T-cell (primary cell): Measurements from ENCODE around the gene CHMP2B. TPM values are rescaled to one million over a fixed set of nuclear protein-coding genes. Genes with fewer than 3 reads are reported as not detected.

Experiments
- ATAC-seq, 4 experiments: fragments of 200-7000 bp in 3 of 4; fragments of 150-1000 bp in 1 of 4; cut with Tn5 transposase; replicated peaks in 1 of 4; 1 replicate in 3 of 4; 2 replicates in 1 of 4; pipeline ENCODE4 v1.10.0; 2021; ENCODE audit warnings: moderate library complexity in 3 of 4, mild to moderate bottlenecking in 2 of 4, moderate number of reproducible peaks in 1 of 4
- CTCF ChIA-PET, 2 donors: fragments of 300-600 bp; sonication (Branson Sonifier 250); formaldehyde crosslinking; loops; one replicate each; lab custom pipeline; 2022; ENCODE audit warnings: antibody characterized with exemption in 2 of 2; lab: Charles Lee
- POLR2A ChIA-PET, 2 donors: fragments of 300-600 bp; sonication (Branson Sonifier 250); formaldehyde crosslinking; loops; one replicate each; lab custom pipeline; 2022; ENCODE audit warnings: antibody characterized with exemption in 2 of 2; lab: Charles Lee
- DNase-seq, 35 experiments: peaks; one replicate each; pipeline versions ENCODE4 v3.0.0 to v3.0.0-alpha.2; 2013 to 2023
- H3K27ac ChIP-seq: one replicate; pipeline ENCODE4 v1.5.1; 2013; ENCODE audit warnings: low read length
- H3K27me3 ChIP-seq, 2 experiments: replicated peaks in 1 of 2; 1 replicate in 1 of 2; 2 replicates in 1 of 2; pipeline versions ENCODE4 v1.6.1 to v1.7.0; 2013; ENCODE audit warnings: low read length in 1 of 2, mixed read lengths in 1 of 2; ENCODE audit not compliant: control insufficient read depth in 2 of 2, insufficient read depth in 2 of 2; ENCODE audit errors: extremely low read depth in 1 of 2
- H3K36me3 ChIP-seq, 2 donors: 1 replicate in 1 of 2; 2 replicates in 1 of 2; pipeline versions ENCODE4 v1.6.1 to v1.7.0; 2013; ENCODE audit warnings: low read length in 1 of 2; ENCODE audit not compliant: control insufficient read depth in 2 of 2, insufficient read depth in 1 of 2; ENCODE audit errors: extremely low read depth in 1 of 2
- H3K4me1 ChIP-seq, 2 experiments: 1 replicate in 1 of 2; 2 replicates in 1 of 2; pipeline versions ENCODE4 v1.6.1 to v1.7.0; 2013; ENCODE audit warnings: low read length in 2 of 2, mixed read lengths in 1 of 2; ENCODE audit not compliant: insufficient read depth in 2 of 2, control insufficient read depth in 1 of 2; ENCODE audit errors: extremely low read depth in 1 of 2
- H3K4me3 ChIP-seq, 2 donors: 1 replicate in 1 of 2; 2 replicates in 1 of 2; pipeline versions ENCODE4 v1.5.1 to v1.7.0; 2013; ENCODE audit warnings: mild to moderate bottlenecking in 2 of 2, low read length in 1 of 2, moderate library complexity in 1 of 2; ENCODE audit not compliant: control insufficient read depth in 1 of 2; ENCODE audit errors: extremely low read depth in 1 of 2
- H3K9me3 ChIP-seq: 2 replicates; pipeline ENCODE4 v1.7.0; 2013
- H3K27ac Mint-ChIP-seq, 2 donors: one replicate each; pipeline ENCODE4 v1.8.0; 2020 to 2021; ENCODE audit warnings: mild to moderate bottlenecking in 2 of 2, mixed read lengths in 2 of 2
- H3K27me3 Mint-ChIP-seq, 2 donors: one replicate each; pipeline ENCODE4 v1.8.0; 2021 to 2022; ENCODE audit warnings: mixed read lengths in 2 of 2
- H3K36me3 Mint-ChIP-seq: one replicate; pipeline ENCODE4 v1.8.0; 2021; ENCODE audit warnings: mixed read lengths
- H3K4me1 Mint-ChIP-seq, 3 donors: one replicate each; pipeline ENCODE4 v1.8.0; 2020 to 2022; ENCODE audit warnings: mixed read lengths in 3 of 3, mild to moderate bottlenecking in 1 of 3
- H3K4me3 Mint-ChIP-seq, 3 donors: one replicate each; pipeline ENCODE4 v1.8.0; 2020 to 2022; ENCODE audit warnings: mild to moderate bottlenecking in 3 of 3, mixed read lengths in 3 of 3, moderate library complexity in 3 of 3
- H3K9me3 Mint-ChIP-seq, 3 donors: one replicate each; pipeline ENCODE4 v1.8.0; 2020 to 2022; ENCODE audit warnings: mixed read lengths in 3 of 3
- WGBS: methylation state at CpG from one replicate; pipeline ENCODE4 v1.1.5; 2013; ENCODE audit warnings: missing lambda C conversion rate; ENCODE audit not compliant: insufficient coverage; 5-methylcytosine and 5-hydroxymethylcytosine counted together
- total RNA-seq, 35 experiments: library from RNA in 6 of 35; stranded (reverse) in 6 of 35; fragments of 120-200 nt in 1 of 35; gene quantifications; one replicate each; pipeline versions ENCODE4 v1.2.1 to v1.2.4 and lab custom pipeline; 2013 to 2026

CHMP2B gene, protein sequence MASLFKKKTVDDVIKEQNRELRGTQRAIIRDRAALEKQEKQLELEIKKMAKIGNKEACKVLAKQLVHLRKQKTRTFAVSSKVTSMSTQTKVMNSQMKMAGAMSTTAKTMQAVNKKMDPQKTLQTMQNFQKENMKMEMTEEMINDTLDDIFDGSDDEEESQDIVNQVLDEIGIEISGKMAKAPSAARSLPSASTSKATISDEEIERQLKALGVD
- 10 to 100 TPM; 18.3 to 26.3 (median 23.3) TPM for total RNA-seq
- 27.2 TPM for total RNA-seq (2013)
- total RNA-seq (lab: John Stamatoyannopoulos, UW): 37.8 to 96.8 (median 58.2) reads per million in 29 experiments

DNA sequence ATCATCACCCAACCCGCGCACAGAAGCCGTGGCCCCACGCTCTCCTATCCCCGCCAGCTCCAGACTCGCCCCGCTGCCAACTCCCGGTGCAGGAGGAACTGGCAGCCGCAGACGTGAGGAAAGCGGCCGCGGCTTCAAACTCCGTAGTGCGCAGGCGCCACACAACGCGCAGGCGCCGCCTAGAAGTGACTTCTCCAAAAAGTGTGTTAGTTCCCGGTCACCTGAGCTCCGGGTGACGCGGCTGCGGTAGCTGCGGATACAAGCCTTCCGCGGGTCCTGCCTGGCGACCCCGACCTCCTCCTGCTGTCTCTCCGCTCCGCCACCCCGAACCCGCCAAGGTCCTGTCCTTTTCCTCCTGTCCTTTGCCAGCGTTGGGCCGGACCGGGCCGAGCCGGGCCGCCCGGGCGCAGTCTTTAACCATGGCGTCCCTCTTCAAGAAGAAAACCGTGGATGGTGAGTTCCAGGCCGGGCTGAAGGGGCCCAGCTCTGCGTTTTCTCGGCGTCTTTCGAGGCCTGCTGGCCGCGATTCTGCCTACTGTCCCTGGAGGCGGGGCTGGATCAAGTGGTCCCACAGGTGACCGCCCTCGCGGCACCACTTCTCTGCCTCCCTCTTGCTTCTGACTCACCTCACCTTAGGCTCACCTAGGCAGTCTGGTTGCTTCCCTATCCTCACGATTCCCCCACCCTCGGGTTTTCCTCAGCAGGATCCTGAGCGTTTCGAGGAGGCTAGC is at the start of gene CHMP2B:
Gene CHMP2B, plus strand, starts transcription at position 206 of the 731 bp plus-strand sequence. Its CDS starts 214 bp downstream, at position 420.
- peak; percentile 77 to 96 (median 89) for DNase-seq

DNA sequence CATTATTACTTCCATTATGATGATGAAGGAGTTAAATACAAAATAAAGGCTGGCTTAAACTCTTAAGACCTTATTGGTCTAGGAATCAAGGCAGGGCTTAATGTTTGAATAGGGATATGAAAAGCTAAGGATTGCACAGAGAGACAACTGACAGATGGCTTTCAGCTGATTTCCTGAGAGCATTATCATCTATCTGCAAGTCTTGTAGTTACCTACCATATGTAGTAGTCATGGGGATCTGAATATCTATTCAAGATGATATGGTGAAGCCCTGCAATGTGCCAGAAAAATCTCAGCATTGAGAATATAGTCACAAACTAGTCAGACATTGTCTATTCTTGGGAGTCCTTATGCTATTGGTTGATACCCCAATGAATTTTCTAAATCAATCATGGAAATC is 47.5 kb upstream of the CHMP2B start:
- Mint-ChIP-seq H3K27ac (no peak overlapping the region), H3K36me3 (no peaks in the 10 kb centered on the region), H3K27me3 (peaks cover 8 to 31% of the 10 kb centered on the region in 2 donors), H3K4me1 (no peaks in the 10 kb centered on the region), H3K9me3 (no peaks in the 10 kb centered on the region), H3K4me3 (no peak overlapping the region)
- no peak overlapping the region for H3K27ac ChIP-seq
- ATAC-seq (no peak), DNase-seq (no peak)
- ChIA-PET POLR2A (no interaction called here), CTCF (no interaction called here)
- H3K9me3 ChIP-seq: no peaks in the 10 kb centered on the region
- no peaks in the 10 kb centered on the region for H3K4me1 ChIP-seq
- no peaks in the 10 kb centered on the region for H3K36me3 ChIP-seq
- peaks cover 0 to 5% of the 10 kb centered on the region in 2 experiments for H3K27me3 ChIP-seq
- H3K4me3 ChIP-seq: no peak overlapping the region

More for the DNA sequence above, at the start of gene CHMP2B:
- no peaks in the 10 kb centered on the region for H3K27me3 ChIP-seq
- H3K4me1 Mint-ChIP-seq: peaks cover 44 to 51% (median 44%) of the 10 kb centered on the region in 3 donors
- peak within 1 kb of the TSS; percentile 94 to 97 for H3K27ac Mint-ChIP-seq
- POLR2A ChIA-PET: interaction anchor here (0.7 to 1.0 kb wide), 3 partner anchors 774 to 1013 kb away, joined by 3 to 4 read pairs (median 3); partner anchors contain the start of genes CGGBP1 (in 1 of the 2) and ZNF654 (in 1 of the 2)
- no peaks in the 10 kb centered on the region for H3K9me3 ChIP-seq
- H3K4me3 Mint-ChIP-seq: peak within 1 kb of the TSS; percentile 99
- H3K4me1 ChIP-seq: peaks cover 8 to 10% of the 10 kb centered on the region in 2 experiments
- WGBS: under 1% methylated on average over 55 of the region's 59 CpGs
- peaks cover 4 to 11% of the 10 kb centered on the region in 2 donors for H3K27me3 Mint-ChIP-seq
- H3K36me3 Mint-ChIP-seq: peaks cover 11% of the 10 kb centered on the region
- peak; percentile 90 to 93 (median 92) for ATAC-seq
- CTCF ChIA-PET: interaction anchor here in 1 of 2 donors (1.8 kb wide), 1 partner anchor 33 kb away, joined by 9 read pairs; no protein-coding TSS in a partner anchor
- peak within 1 kb of the TSS; percentile 82 to 90 for H3K4me3 ChIP-seq
- peak within 1 kb of the TSS; percentile 85 for H3K27ac ChIP-seq
- H3K36me3 ChIP-seq: no peaks in the 10 kb centered on the region
- H3K9me3 Mint-ChIP-seq: peaks cover 0 to 4% (median 0%) of the 10 kb centered on the region in 3 donors

DNA sequence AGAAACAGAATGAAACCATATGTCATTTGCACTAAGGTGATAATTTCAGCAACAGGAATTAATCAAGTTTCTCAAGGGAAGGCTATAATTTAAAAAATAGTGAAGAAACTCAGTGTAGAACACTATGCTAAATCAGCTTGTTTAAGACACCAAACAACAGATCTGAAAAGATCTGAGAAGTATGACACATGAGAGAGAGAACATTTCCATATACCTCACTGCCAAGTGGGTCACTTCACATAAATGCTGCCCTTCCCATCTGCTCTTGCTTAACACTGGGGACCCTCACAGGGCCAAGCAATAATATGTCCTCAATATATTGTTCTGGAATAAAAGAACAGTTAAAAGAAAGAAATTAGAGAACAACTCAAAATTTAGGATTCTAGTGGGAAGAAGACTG is 45.6 kb upstream of the CHMP2B start:
- Histone ChIP-seq H3K9me3 (no peaks in the 10 kb centered on the region), H3K4me3 (no peak overlapping the region), H3K27me3 (peaks cover 0 to 5% of the 10 kb centered on the region in 2 experiments), H3K27ac (no peak overlapping the region), H3K36me3 (no peaks in the 10 kb centered on the region), H3K4me1 (no peaks in the 10 kb centered on the region)
- H3K36me3 Mint-ChIP-seq: no peaks in the 10 kb centered on the region
- DNase-seq: no peak
- H3K27ac Mint-ChIP-seq: no peak overlapping the region
- no peak overlapping the region for H3K4me3 Mint-ChIP-seq
- ATAC-seq: no peak
- H3K4me1 Mint-ChIP-seq: no peaks in the 10 kb centered on the region
- H3K9me3 Mint-ChIP-seq: no peaks in the 10 kb centered on the region
- ChIA-PET CTCF (interaction anchor here in 1 of 2 donors (0.7 to 0.8 kb wide), 2 partner anchors 11 to 18 kb away, joined by 3 to 7 read pairs; no protein-coding TSS in a partner anchor), POLR2A (no interaction called here)
- peaks cover 8 to 34% of the 10 kb centered on the region in 2 donors for H3K27me3 Mint-ChIP-seq

DNA sequence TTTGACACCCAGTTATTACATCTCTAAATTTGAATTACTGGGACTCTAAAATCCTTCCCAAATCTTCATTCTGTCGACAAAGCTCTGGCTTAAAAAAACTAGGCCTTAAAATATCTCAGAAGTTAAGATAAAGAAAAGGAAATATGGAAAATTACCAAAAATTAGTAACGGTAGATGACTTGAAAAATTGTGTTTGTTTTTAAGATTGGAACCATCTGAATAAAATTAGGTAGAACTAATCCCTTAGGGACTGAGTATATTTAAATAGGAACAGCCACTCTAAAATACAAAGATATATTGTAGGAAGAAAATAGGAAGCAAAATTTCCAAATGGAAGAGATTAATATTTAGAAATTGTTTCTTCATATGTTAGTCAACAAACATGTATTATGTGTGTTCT is 45.1 kb upstream of the CHMP2B start:
- WGBS: no CpG with 5 or more reads among the region's 2 CpGs
- no peak overlapping the region for H3K27ac ChIP-seq
- Mint-ChIP-seq H3K9me3 (no peaks in the 10 kb centered on the region), H3K4me1 (no peaks in the 10 kb centered on the region), H3K27me3 (peaks cover 8 to 36% of the 10 kb centered on the region in 2 donors), H3K4me3 (no peak overlapping the region), H3K36me3 (no peaks in the 10 kb centered on the region), H3K27ac (no peak overlapping the region)
- no peaks in the 10 kb centered on the region for H3K4me1 ChIP-seq
- no peak overlapping the region for H3K4me3 ChIP-seq
- POLR2A ChIA-PET: no interaction called here
- ATAC-seq (no peak), DNase-seq (no peak)
- H3K36me3 ChIP-seq: no peaks in the 10 kb centered on the region
- H3K9me3 ChIP-seq: no peaks in the 10 kb centered on the region
- CTCF ChIA-PET: no interaction called here
- peaks cover 0 to 5% of the 10 kb centered on the region in 2 experiments for H3K27me3 ChIP-seq

DNA sequence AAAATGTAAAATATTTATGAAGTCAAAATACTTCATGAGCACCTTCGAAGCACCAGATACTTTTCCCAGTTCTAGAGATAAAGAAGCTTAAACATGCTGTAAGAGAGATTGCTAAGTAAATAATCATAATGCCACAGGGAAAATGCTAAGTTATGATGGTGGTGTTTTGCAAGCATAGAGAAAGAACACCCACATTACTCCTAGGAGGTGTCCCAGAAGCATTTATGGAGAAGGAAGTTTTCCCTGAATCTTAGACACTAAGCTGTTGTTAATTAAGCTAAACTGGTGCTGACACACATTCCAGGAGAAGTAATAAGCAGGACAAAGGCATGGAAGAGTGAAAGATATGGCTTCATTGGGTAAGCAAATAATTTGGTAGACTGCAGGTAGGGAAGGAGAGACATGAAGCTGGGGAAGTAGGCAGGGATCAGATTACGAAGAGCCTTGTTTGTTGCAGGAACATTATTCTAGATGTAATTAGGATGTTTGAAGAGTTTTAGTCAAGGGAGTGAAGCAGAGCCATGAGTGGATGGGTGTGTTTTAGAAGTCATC is 40.4 kb upstream of the CHMP2B start:
- no peaks in the 10 kb centered on the region for H3K36me3 Mint-ChIP-seq
- no peaks in the 10 kb centered on the region for H3K9me3 Mint-ChIP-seq
- no peak overlapping the region for H3K27ac Mint-ChIP-seq
- peaks cover 2 to 16% of the 10 kb centered on the region in 2 donors for H3K27me3 Mint-ChIP-seq
- H3K4me3 ChIP-seq: no peak overlapping the region
- no peaks in the 10 kb centered on the region for H3K4me1 ChIP-seq
- ChIA-PET POLR2A (no interaction called here), CTCF (no interaction called here)
- DNase-seq: no peak
- H3K27ac ChIP-seq: no peak overlapping the region
- peaks cover 0 to 2% of the 10 kb centered on the region in 2 experiments for H3K27me3 ChIP-seq
- H3K9me3 ChIP-seq: no peaks in the 10 kb centered on the region
- 86% methylated on average over 1 of the region's 2 CpGs for WGBS
- no peaks in the 10 kb centered on the region for H3K36me3 ChIP-seq
- H3K4me3 Mint-ChIP-seq: no peak overlapping the region
- no peak for ATAC-seq
- H3K4me1 Mint-ChIP-seq: no peaks in the 10 kb centered on the region

DNA sequence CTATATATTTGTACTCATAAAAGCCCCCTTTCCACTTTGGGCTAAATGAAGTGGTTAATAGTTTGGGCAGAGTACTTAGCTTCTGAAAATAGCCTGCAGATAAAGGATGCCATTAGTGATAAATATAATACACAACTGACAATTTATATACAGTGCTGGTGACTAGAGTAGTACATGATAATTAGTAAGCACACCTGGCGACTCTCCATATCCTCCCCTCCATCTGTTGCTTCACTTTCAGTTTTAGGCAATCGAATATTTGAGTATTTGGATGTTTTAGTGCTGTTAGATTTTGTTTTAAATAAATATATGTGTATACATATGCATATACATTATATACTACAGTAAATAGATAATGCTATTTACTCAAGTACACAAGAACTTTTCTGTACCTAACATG is 35.9 kb upstream of the CHMP2B start:
- Mint-ChIP-seq H3K27ac (no peak overlapping the region), H3K27me3 (peaks cover 4 to 15% of the 10 kb centered on the region in 2 donors), H3K9me3 (peaks cover 0 to 9% (median 6%) of the 10 kb centered on the region in 3 donors), H3K4me1 (no peaks in the 10 kb centered on the region), H3K36me3 (no peaks in the 10 kb centered on the region), H3K4me3 (no peak overlapping the region)
- Histone ChIP-seq H3K4me1 (no peaks in the 10 kb centered on the region), H3K4me3 (no peak overlapping the region), H3K9me3 (no peaks in the 10 kb centered on the region), H3K36me3 (no peaks in the 10 kb centered on the region), H3K27me3 (peaks cover 0 to 4% of the 10 kb centered on the region in 2 experiments), H3K27ac (no peak overlapping the region)
- DNase-seq (no peak), ATAC-seq (no peak)
- no CpG with 5 or more reads among the region's 2 CpGs for WGBS
- ChIA-PET POLR2A (no interaction called here), CTCF (no interaction called here)
